ENCODE data around the gene ZSCAN9.

DNA sequence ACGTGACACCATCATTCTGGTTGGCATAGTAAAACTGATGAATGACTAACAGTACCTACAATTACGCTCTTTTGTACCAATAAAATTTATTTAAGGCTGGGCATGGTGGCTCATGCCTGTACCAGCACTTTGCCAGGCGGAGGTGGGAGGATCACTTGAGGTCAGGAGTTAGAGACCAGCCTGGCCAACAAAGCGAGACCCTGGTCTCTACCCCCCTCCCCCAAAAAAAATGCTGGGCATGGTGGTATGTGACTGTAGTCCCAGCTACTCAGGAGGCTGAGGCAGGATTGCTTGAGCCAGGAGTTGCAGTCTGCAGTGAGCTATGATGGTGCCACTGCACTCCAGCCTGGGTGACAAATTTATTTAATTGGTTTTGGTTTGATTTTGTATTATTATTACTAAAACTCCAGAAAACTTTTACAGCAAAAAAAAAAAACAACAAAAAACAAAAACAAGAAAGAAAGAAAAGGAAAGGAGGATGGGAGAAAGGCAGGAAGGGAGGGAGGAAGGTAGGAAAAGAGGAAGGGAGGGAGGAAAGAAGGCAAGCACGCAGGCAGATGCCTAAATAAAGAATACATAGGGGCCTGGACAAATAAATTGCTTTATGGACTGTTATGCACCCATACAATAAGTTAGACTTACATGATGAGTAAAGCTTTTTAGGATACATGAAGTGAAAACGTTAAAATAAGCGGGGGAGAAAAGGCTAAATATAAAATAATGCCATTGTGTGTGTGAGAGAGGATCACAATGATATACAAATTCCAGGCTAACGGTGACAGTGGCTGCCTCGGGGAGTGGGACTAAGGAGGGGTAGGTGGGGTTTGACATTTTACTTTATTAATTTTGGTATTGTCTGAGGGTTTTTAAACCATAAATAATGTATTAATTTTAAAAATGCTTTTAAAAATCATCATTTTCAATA lies 682 bp upstream of the ZSCAN9 start:
- TF ChIP-seq, protein P1, sequence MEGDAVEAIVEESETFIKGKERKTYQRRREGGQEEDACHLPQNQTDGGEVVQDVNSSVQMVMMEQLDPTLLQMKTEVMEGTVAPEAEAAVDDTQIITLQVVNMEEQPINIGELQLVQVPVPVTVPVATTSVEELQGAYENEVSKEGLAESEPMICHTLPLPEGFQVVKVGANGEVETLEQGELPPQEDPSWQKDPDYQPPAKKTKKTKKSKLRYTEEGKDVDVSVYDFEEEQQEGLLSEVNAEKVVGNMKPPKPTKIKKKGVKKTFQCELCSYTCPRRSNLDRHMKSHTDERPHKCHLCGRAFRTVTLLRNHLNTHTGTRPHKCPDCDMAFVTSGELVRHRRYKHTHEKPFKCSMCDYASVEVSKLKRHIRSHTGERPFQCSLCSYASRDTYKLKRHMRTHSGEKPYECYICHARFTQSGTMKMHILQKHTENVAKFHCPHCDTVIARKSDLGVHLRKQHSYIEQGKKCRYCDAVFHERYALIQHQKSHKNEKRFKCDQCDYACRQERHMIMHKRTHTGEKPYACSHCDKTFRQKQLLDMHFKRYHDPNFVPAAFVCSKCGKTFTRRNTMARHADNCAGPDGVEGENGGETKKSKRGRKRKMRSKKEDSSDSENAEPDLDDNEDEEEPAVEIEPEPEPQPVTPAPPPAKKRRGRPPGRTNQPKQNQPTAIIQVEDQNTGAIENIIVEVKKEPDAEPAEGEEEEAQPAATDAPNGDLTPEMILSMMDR (IDR thresholded peaks at IDR 0.05): no peak
- no peak for TF ChIP-seq POLR2A (IDR thresholded peaks at IDR 0.05)
